HL-60 (cell line): ENCODE measurements around the gene TRAF7.

ENCODE experiments used
- CTCF ChIP-seq: IDR thresholded peaks from one replicate; pipeline ENCODE4 v1.5.1; 2011; ENCODE audit warnings: low read length, control low read depth, inconsistent platforms; ENCODE audit not compliant: insufficient read depth
- GABPA ChIP-seq: IDR thresholded peaks from 2 replicates; pipeline ENCODE4 v1.6.1; 2012; ENCODE audit warnings: low read depth
- POLR2AphosphoS5 ChIP-seq: IDR thresholded peaks from 2 replicates; pipeline ENCODE4 v1.6.1; 2012; ENCODE audit warnings: low read depth
- TF ChIP-seq, protein P1 (sequence below): IDR thresholded peaks from 2 replicates; pipeline ENCODE4 v1.6.1; 2012; ENCODE audit warnings: low read depth; ENCODE audit not compliant: insufficient replicate concordance

DNA sequence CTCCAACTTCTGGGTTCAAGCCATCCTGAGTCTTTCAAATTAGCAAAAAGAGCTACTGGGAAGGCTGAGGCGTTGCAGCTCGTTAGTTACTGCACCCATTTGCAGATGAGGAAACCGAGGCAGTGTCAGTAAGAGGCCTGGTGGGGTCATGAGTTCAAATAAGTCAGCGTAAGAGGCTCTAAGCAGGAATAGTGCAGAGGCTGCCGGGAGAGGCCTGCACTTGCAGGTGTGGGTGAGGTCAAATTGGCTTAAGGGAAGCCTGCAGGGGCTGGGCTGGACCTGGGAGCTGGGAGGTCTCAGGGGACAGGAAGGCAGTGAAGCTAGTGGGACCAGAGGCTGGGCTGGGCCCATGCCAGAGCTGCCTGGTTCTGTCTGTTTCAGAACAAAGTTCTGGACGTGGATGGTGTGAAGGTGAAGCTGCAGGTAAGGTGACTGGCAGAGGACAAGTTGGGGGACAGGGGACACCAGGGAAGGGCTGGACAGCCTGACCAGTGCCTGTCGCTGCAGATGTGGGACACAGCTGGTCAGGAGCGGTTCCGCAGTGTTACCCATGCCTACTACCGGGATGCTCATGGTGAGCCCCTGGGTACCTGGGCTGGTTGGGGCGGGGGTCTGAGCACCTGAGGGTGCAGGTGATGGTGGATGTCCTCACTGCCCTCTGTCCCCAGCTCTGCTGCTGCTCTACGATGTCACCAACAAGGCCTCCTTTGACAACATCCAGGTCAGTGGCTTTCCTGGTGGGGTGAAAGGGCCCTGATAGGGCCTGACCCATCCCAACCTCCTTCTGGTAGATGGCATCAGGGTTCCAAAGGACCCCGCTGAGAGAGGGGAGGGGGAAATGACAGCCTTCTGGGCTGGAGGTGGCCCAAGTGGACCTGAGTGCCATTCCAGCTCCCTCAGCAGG, 4.1 kb upstream of the TRAF7 start:
- no peak for TF ChIP-seq CTCF
- no peak for TF ChIP-seq GABPA
- peak; percentile 61 for TF ChIP-seq POLR2AphosphoS5
- TF ChIP-seq, protein P1, sequence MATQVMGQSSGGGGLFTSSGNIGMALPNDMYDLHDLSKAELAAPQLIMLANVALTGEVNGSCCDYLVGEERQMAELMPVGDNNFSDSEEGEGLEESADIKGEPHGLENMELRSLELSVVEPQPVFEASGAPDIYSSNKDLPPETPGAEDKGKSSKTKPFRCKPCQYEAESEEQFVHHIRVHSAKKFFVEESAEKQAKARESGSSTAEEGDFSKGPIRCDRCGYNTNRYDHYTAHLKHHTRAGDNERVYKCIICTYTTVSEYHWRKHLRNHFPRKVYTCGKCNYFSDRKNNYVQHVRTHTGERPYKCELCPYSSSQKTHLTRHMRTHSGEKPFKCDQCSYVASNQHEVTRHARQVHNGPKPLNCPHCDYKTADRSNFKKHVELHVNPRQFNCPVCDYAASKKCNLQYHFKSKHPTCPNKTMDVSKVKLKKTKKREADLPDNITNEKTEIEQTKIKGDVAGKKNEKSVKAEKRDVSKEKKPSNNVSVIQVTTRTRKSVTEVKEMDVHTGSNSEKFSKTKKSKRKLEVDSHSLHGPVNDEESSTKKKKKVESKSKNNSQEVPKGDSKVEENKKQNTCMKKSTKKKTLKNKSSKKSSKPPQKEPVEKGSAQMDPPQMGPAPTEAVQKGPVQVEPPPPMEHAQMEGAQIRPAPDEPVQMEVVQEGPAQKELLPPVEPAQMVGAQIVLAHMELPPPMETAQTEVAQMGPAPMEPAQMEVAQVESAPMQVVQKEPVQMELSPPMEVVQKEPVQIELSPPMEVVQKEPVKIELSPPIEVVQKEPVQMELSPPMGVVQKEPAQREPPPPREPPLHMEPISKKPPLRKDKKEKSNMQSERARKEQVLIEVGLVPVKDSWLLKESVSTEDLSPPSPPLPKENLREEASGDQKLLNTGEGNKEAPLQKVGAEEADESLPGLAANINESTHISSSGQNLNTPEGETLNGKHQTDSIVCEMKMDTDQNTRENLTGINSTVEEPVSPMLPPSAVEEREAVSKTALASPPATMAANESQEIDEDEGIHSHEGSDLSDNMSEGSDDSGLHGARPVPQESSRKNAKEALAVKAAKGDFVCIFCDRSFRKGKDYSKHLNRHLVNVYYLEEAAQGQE: no peak
